HCT116 (cell line): Measurements from ENCODE around the gene CIROP. TPM values are rescaled to one million over a fixed set of nuclear protein-coding genes. Genes with fewer than 3 reads are reported as not detected.

Experiments used
- ATAC-seq: fragments of 200-7000 bp; cut with Tn5 transposase; 2 replicates; pipeline ENCODE4 v1.9.1; 2020; ENCODE audit warnings: mild to moderate bottlenecking, moderate library complexity
- BruUV-seq: library from RNA; stranded (reverse); fragments of 400-500 nt; replicated peaks from 2 replicates; lab custom pipeline; 2021; lab: Mats Ljungman, UMichigan
- CTCF ChIA-PET: fragments of 300-600 bp; sonication (Branson Sonifier 250); formaldehyde crosslinking; loops from one replicate; lab custom pipeline; 2021; ENCODE audit warnings: antibody characterized with exemption; lab: Charles Lee
- POLR2A ChIA-PET: fragments of 300-600, 350-600 bp; sonication (Branson Sonifier 250); formaldehyde crosslinking; loops from one replicate; lab custom pipeline; 2021; ENCODE audit warnings: antibody characterized with exemption; lab: Charles Lee
- RAD21 ChIA-PET, 2 experiments: fragments of 300-600 bp; sonication (Branson Sonifier 250); formaldehyde crosslinking; loops; one replicate each; lab custom pipeline; 2023; ENCODE audit warnings: low total read pairs in 2 of 2; ENCODE audit not compliant: uncharacterized antibody in 2 of 2, unreplicated experiment in 2 of 2, low non-redundant PET in 1 of 2; lab: Charles Lee
- DNase-seq: peaks from one replicate; pipeline ENCODE4 v3.0.0-alpha.2; 2010; ENCODE audit warnings: low read depth, low spot score
- H2AFZ ChIP-seq: fragments of 200-600 bp; shearing (Covaris generic), sonication (generic); 2 replicates; pipeline ENCODE4 v1.6.1; 2017; ENCODE audit warnings: low read depth, mixed run types, mixed read lengths, antibody characterized with exemption, low read length; ENCODE audit not compliant: poor library complexity, severe bottlenecking
- H3K27ac ChIP-seq: 2 replicates; pipeline ENCODE4 v1.5.1; 2012; ENCODE audit warnings: low read depth, low read length
- H3K27me3 ChIP-seq: fragments of 200-600 bp; sonication (generic); 2 replicates; pipeline ENCODE4 v1.6.1; 2016; ENCODE audit warnings: mixed run types, low read length, mixed read lengths; ENCODE audit not compliant: insufficient read depth
- H3K36me3 ChIP-seq, 2 experiments: fragments of 200-500 bp in 1 of 2; fragments of 200-600 bp in 1 of 2; sonication (Bioruptor generic) in 1 of 2; sonication (generic) in 1 of 2; 2 replicates each; pipeline versions ENCODE4 v1.5.1 to v1.6.1; 2014 to 2016; ENCODE audit warnings: low read length in 2 of 2, inconsistent platforms in 1 of 2, mixed read lengths in 1 of 2, mixed run types in 1 of 2; ENCODE audit not compliant: insufficient read depth in 2 of 2, control insufficient read depth in 1 of 2
- H3K4me1 ChIP-seq, 2 experiments: fragments of 200-600 bp in 1 of 2; sonication (generic) in 1 of 2; 2 replicates each; pipeline versions ENCODE4 v1.5.1 to v1.6.1; 2012 to 2017; ENCODE audit warnings: low read length in 2 of 2, inconsistent platforms in 1 of 2, mild to moderate bottlenecking in 1 of 2, mixed read lengths in 1 of 2, mixed run types in 1 of 2, moderate library complexity in 1 of 2; ENCODE audit not compliant: insufficient read depth in 2 of 2, control insufficient read depth in 1 of 2
- H3K4me2 ChIP-seq: fragments of 200-600 bp; sonication (generic); 2 replicates; pipeline ENCODE4 v1.6.1; 2017; ENCODE audit warnings: mixed run types, low read length, mixed read lengths
- H3K4me3 ChIP-seq, 2 experiments: fragments of 200-600 bp in 1 of 2; sonication (generic) in 1 of 2; replicated peaks in 1 of 2; 2 replicates each; pipeline ENCODE4 v1.5.1; 2011 to 2016; ENCODE audit warnings: low read length in 2 of 2, control low read depth in 1 of 2, low read depth in 1 of 2, mild to moderate bottlenecking in 1 of 2, mixed read lengths in 1 of 2, mixed run types in 1 of 2
- H3K79me2 ChIP-seq: fragments of 200-600 bp; sonication (generic); 2 replicates; pipeline ENCODE4 v1.6.1; 2017; ENCODE audit warnings: mild to moderate bottlenecking, mixed run types, low read length, moderate library complexity, mixed read lengths; ENCODE audit not compliant: insufficient read depth
- H3K9ac ChIP-seq: fragments of 200-600 bp; sonication (generic); 2 replicates; pipeline ENCODE4 v1.6.1; 2016; ENCODE audit warnings: low read length, mixed read lengths
- H3K9me2 ChIP-seq: fragments of 200-600 bp; sonication (generic), shearing (Covaris generic); 2 replicates; pipeline ENCODE4 v1.6.1; 2017; ENCODE audit warnings: mixed run types, mild to moderate bottlenecking, moderate library complexity; ENCODE audit not compliant: insufficient read depth
- H3K9me3 ChIP-seq, 2 experiments: fragments of 200-500 bp in 1 of 2; fragments of 200-600 bp in 1 of 2; sonication (Bioruptor generic) in 1 of 2; sonication (generic) in 1 of 2; 2 replicates each; pipeline ENCODE4 v1.6.1; 2014 to 2017; ENCODE audit warnings: low read length in 2 of 2, mixed read lengths in 2 of 2, inconsistent platforms in 1 of 2, low read depth in 1 of 2, mild to moderate bottlenecking in 1 of 2, mixed run types in 1 of 2, moderate library complexity in 1 of 2; ENCODE audit not compliant: control insufficient read depth in 1 of 2, insufficient read depth in 1 of 2
- H4K20me1 ChIP-seq: fragments of 200-600 bp; sonication (generic), shearing (Covaris generic); 2 replicates; pipeline ENCODE4 v1.6.1; 2017; ENCODE audit warnings: mixed run types, mild to moderate bottlenecking, moderate library complexity; ENCODE audit not compliant: insufficient read depth
- CEBPB ChIP-seq: IDR thresholded peaks from 2 replicates; pipeline ENCODE4 v1.6.1; 2012; ENCODE audit warnings: low read depth
- CTCF ChIP-seq, 3 experiments: fragments of 200-600 bp in 1 of 3; sonication (generic) in 1 of 3; IDR thresholded peaks in 2 of 3; conservative IDR thresholded peaks in 1 of 3; 2 replicates each; pipeline ENCODE4 v1.5.1; 2012 to 2017; ENCODE audit warnings: low read depth in 2 of 3, low read length in 2 of 3, antibody characterized with exemption in 1 of 3, borderline replicate concordance in 1 of 3, control low read depth in 1 of 3, mild to moderate bottlenecking in 1 of 3, mixed read lengths in 1 of 3, mixed run types in 1 of 3, moderate library complexity in 1 of 3; ENCODE audit not compliant: insufficient read depth in 1 of 3
- FOSL1 ChIP-seq: IDR thresholded peaks from 2 replicates; pipeline ENCODE4 v1.6.1; 2012; ENCODE audit warnings: low read depth
- MAX ChIP-seq: IDR thresholded peaks from 2 replicates; pipeline ENCODE4 v1.6.1; 2012
- POLR2A ChIP-seq: IDR thresholded peaks from 2 replicates; pipeline ENCODE4 v1.7.0; 2011; ENCODE audit warnings: borderline replicate concordance; ENCODE audit not compliant: insufficient read depth, insufficient read length; ENCODE audit errors: extremely low read depth
- REST ChIP-seq: IDR thresholded peaks from 2 replicates; pipeline ENCODE4 v1.6.1; 2012; ENCODE audit warnings: low read depth
- TCF7L2 ChIP-seq: IDR thresholded peaks from 2 replicates; pipeline ENCODE4 v1.7.0; 2011; ENCODE audit warnings: borderline replicate concordance, inconsistent platforms; ENCODE audit not compliant: insufficient read depth, insufficient read length; ENCODE audit errors: extremely low read depth
- ZNF274 ChIP-seq: fragments of 200-500 bp; sonication (Bioruptor generic); IDR thresholded peaks from 2 replicates; pipeline ENCODE4 v1.6.1; 2014; ENCODE audit warnings: mild to moderate bottlenecking, low read depth, low read length, inconsistent platforms
- intact Hi-C: fragments of 100-400 bp; cut with micrococcal nuclease; formaldehyde crosslinking; loops from 2 replicates; pipeline ENCODE4 v1.10.0; 2022
- total RNA-seq: library from RNA; stranded (reverse); gene quantifications from one replicate; pipeline ENCODE4 v1.2.1, GENCODE V29; 2021; ENCODE audit not compliant: unreplicated experiment

CIROP gene
- total RNA-seq, 1 experiment from 2014 or later = not detected

- Histone ChIP-seq H2AFZ (no peak overlapping the region), H3K79me2 (peaks cover 58% of the 10 kb centered on the region), H3K9me3 (no peaks in the 10 kb centered on the region), H3K4me1 (peaks cover 6 to 12% of the 10 kb centered on the region in 2 experiments; a peak in 2 of 4 replicates), H3K9ac (no peak overlapping the region), H3K27ac (no peak overlapping the region), H3K36me3 (peaks cover 14 to 19% of the 10 kb centered on the region in 2 experiments), H3K27me3 (no peaks in the 10 kb centered on the region; the same call in 1 of the 2 replicates), H3K4me2 (no peak overlapping the region), H3K9me2 (no peaks in the 10 kb centered on the region), H4K20me1 (peaks cover 6% of the 10 kb centered on the region; the same call in 1 of the 2 replicates), H3K4me3 (no peak overlapping the region)
- ATAC-seq (no peak), DNase-seq (no peak)
- ChIA-PET RAD21 (no interaction called here), CTCF (no interaction called here), POLR2A (no interaction called here)
- no TSS peak for BruUV-seq
- TF ChIP-seq MAX (no peak), FOSL1 (no peak), ZNF274 (no peak), CEBPB (no peak), TCF7L2 (no peak)
- intact Hi-C loops = no loop called here
These were observed 7.0 kb downstream of the CIROP start for GRCh38 chr14:23097786-23098185.

- POLR2A ChIA-PET = interaction anchor here (0.6 to 2.2 kb wide), 26 partner anchors 8 to 1271 kb away, joined by 3 to 35 read pairs (median 5); partner anchors contain the start of genes AJUBA, BCL2L2 and HOMEZ
- CTCF ChIA-PET = interaction anchor here (0.7 to 3.0 kb wide), 16 partner anchors 9 to 206 kb away, joined by 3 to 64 read pairs (median 6); partner anchors contain the start of genes CDH24 and PRMT5
- Histone ChIP-seq H2AFZ (no peak within 1 kb of the TSS), H4K20me1 (peaks cover 6% of the 10 kb centered on the region; the same call in 1 of the 2 replicates), H3K9me3 (no peaks in the 10 kb centered on the region), H3K9ac (peak within 1 kb of the TSS; percentile 94), H3K79me2 (peaks cover 78% of the 10 kb centered on the region), H3K9me2 (no peaks in the 10 kb centered on the region), H3K36me3 (peaks cover 29 to 33% of the 10 kb centered on the region in 2 experiments), H3K27me3 (no peaks in the 10 kb centered on the region), H3K4me1 (peaks cover 6 to 12% of the 10 kb centered on the region in 2 experiments; a peak in 2 of 4 replicates), H3K4me3 (peak within 1 kb of the TSS; percentile 90 to 96), H3K4me2 (peak within 1 kb of the TSS; percentile 95), H3K27ac (peak within 1 kb of the TSS; percentile 87)
- TSS peak; percentile 78 for BruUV-seq
- RAD21 ChIA-PET = interaction anchor here (0.7 to 1.6 kb wide), 5 partner anchors 24 to 27 kb away, joined by 3 to 5 read pairs (median 3); no protein-coding TSS in a partner anchor
- ATAC-seq (peak; percentile 88), DNase-seq (peak; percentile 99)
- intact Hi-C loops = loop anchor here (2.0 kb wide), 1 partner anchor 27 kb away; no protein-coding TSS in a partner anchor
- TF ChIP-seq CTCF (IDR thresholded peaks at IDR 0.05 in 2 of 3, conservative IDR thresholded peaks at IDR 0.05 in 1 of 3; ENCODE audit: borderline replicate concordance in 1 of 3, insufficient read depth in 1 of 3, low read depth in 2 of 3, low read length in 2 of 3) (no peak), REST (no peak), MAX (peak; percentile 55), POLR2A (peak; percentile 67)
These were observed 9.3 kb downstream of the CIROP start, which contains the start of gene C14orf119 for GRCh38 chr14:23095196-23096108. Gene C14orf119, plus strand, starts transcription at chr14:23095505. Its CDS starts 2,154 bp downstream, at chr14:23097659.
